Measurements from ENCODE around the gene FREM2.

The FREM2 gene

GRCh38 chr13:38688674-38689073 is 1.8 kb downstream of the FREM2 start:
- DNase-seq, result no peak

- DNase-seq, result no peak
These were observed 3.4 kb downstream of the FREM2 start for GRCh38 chr13:38690231-38690630.

DNA sequence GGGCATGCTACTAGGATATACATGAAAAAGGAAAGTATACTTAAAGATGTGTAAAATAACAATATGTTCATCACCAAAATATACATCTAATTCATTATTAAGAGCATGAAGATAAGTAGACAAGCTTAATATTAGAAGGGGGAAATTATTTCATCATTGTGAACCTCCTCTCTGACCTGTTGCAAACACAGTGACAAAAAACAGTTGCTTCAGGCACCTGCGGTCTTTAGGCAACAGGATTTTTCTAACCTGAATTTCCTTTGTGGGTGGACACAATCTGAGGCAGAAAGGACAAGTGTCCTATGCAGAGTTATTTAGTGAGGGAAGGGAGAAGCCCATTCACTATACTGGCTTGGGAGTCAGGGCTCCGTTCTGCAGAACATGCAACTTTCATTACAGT is 6.3 kb downstream of the FREM2 start:
- no peak for DNase-seq

DNA sequence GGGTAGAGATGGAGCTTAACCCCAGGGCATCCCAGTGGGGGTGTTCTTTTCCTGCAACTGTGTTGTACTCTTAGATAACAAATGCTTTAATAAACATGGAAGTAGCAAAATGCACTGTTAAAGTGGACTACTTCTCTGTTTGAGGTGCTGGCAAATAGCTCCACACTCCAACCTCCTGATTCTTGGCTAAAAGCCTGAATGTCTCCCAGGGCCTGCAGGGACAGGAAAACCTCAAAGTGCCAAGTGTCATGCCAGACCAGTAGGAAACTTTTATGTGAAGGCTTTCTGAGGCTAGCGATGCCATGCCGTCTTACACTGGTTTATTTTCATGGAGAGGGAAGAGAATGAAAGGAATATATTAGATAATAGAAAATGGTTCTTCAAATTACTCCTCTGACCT is 6.8 kb downstream of the FREM2 start:
- no peak for DNase-seq

DNA sequence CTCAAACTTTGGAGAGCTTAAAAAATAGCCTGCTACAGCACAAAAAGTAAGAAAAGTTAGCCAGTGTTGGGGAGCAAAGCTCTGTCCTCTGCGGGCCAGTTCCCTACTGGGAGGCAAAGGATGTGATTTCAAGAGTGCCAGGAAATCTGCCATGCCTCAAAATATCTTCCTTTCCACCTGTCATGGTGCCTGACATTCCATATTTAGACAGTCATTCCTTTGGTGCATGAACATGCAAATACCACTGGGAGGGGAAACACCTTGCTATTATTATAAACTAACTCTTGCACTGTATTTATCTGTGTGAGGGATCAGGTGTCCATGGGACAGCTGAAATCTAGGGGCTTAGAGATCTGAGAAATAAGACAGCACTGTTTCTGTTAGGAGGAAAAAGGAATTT is 10.3 kb downstream of the FREM2 start:
- DNase-seq, result no peak

DNA sequence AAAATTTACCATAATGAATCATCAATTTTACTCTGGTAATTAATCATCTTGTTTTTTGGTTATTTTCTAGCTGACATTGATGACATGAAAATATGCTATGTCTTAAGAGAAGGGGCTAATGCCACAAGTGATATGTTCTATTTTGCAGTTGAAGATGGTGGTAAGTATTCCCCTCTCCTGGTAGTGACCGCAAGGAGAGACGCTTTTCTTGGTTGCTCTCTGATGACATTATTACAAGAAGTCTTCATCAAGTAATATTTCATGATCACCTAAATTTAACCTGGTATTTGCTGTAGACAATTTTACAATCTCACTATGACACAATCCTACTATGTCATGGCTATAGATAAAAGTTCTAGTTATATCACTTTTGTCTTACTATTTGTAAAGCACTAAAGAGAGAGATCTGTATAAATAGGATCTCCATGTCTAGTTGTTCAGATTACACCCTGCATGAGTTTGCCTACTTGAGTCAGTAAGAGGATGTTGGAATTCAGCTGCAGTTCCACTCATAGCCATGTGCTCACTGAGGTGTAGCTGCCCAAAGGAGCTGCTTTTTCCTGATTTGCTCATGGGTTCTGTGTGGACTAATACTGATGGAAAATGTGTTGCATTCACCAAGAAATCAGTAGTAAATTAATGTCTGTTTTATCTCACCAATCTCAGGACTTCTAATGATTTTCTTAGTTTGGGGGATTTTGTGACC is 10.9 kb downstream of the FREM2 start:
- no peak for DNase-seq

DNA sequence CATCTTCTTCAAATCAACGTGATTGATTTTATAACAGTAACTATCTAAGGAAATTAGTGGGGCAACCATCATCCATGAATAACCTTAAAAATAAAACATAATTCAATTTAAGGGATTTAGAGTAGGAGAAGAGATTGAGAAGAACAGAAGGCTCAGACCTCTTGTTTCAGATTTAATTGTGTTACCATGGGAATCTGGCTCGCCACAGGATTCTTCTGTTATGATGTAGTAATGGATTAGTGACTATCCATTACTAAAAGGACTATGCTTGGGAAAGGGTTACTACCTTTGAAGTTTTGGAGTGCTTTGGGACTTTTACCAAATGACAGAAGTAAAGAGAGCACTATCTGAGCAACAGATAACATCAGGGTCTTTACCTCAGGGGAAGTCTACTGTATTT is 13.2 kb downstream of the FREM2 start:
- DNase-seq, result no peak

DNA sequence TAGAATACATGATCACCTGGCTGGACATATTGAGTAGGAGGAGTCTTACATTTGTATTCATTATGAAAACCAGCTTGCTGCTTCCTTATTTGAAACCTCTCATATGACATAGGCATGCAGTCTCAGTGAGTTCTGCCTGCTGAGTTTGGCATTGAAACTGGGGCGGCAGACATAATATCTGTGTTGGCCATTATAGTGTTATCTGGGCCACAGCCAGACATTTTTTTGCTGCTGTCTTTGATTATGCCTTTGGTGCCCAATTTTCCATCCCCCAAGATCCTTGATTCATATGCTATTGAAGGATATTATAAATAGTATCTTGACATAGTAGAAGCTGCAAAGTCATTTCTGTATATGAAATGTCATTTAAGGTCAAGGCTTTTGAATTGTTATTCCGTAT is 15.8 kb downstream of the FREM2 start:
- no peak for DNase-seq

DNA sequence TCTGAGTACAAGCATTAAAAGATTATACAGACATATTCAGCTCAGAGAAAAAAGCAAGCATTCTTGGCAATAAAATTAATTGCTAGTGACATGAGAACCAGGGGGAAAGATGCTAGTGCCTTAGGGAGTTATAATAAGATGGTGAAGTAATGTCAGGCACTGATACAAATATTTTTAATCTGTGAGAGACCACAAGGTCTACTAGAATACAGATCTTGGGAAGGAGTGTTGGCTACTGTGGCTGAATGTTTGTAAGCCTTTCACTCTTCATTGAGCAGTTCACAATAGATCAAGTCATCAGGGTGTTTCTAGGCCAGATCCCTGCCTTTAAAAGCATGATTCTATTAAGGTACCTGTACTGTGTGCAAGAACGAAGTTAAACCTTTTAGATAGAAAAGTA is 16.4 kb downstream of the FREM2 start:
- no peak for DNase-seq

GRCh38 chr13:38705365-38705764 is 18.5 kb downstream of the FREM2 start:
- no peak for DNase-seq

DNA sequence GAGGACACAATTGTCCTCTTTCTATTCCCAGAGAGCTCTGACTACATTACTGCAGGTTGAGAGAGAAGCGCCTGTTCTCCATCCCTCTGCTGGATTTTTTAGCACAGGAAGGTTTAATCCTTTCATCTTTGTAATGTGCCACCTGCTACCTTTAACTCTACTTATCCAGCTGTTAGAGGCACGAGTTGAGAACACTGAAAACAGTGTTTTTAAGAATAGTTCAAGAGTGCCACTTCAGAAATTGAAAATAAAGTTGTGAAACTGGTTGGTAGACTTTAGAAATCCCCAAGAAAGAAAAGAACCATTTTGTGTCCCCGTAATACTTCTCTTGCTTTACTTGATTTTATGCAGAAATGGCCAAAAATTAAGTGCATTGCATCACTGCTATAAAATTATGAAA is 20.6 kb downstream of the FREM2 start:
- no peak for DNase-seq

DNA sequence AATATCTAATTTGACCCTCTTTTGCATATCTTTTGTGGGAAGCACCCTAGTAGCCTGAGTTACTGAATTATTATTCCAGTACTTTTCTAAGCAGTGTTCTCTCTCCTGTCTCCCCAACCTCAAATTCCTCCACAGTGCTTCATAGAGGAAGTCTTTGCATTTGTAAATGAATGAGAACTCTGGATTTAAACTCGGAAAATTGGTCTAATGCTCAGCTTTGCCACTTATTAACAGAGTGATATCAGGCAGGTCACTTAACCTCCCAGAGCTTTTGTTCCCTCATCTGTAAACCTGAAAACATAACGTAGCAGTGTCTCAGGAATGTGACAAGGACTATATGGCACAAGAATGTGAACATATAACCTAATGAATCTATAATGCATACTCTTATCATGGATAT is 26.2 kb downstream of the FREM2 start:
- no peak for DNase-seq

DNA sequence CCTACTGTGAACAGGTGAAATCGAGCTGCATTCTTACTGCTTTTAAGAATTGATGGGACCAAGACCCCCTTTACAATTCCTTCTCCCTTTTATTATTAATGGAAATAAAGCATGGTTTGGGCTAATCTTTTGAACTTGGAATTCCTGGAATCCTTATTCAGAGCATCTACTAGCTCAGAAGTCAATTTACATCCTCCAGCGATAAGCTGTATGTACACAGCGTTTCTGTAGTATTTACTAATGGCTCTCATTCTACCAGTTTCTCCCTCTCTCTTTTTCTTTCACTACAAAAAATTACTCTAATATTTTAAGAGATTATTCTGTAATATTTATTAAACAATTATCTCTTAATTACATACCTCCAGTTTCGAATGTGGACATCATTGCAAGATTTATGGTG is 31.5 kb downstream of the FREM2 start:
- no peak for DNase-seq

DNA sequence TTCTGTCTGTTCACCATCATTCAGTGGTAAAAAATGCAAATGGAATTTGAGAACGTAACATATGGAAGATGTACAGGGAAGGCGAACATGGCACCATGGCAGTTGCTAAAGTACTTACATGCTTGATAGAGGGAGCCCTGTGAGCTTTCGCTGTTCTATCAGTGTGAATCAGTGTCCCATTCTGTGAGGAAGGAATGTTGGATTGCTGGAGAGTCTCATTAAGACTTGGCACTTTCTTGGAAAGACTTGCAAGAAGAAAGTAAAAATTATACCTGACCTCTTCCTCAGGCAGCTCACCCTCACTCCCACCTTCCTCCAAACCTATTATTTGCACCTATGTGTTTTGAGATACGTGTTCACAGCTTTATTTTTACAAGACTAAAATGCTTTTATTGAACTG is 43.5 kb downstream of the FREM2 start:
- no peak for DNase-seq

- no peak for DNase-seq
These were observed 46.3 kb downstream of the FREM2 start for GRCh38 chr13:38733146-38733545.

GRCh38 chr13:38735665-38736440 is 49.0 kb downstream of the FREM2 start:
- no peak for DNase-seq

- no peak for DNase-seq
These were observed 56.6 kb downstream of the FREM2 start for GRCh38 chr13:38743466-38743865.

GRCh38 chr13:38752686-38753085 is 65.8 kb downstream of the FREM2 start:
- no peak for DNase-seq

- DNase-seq, result no peak
These were observed 67.0 kb downstream of the FREM2 start for GRCh38 chr13:38753878-38754277.

DNA sequence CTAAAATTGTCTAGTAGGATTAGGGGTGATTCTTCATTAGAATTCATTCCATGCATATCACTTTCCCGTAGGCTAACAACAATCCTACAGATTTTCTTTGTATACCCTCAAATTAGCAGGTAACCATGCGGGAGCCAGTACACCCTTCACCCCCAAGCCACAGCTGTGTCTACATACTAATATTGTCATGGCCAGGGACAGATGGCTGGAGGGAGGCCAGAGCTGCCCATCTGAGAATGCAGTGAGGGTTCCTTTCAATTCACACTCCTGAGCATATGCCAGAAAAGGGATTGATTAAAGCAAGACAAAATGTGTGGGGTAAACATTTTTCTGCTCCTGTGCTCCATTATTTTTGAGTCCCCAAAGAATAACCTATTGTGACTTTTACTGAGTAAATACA is 68.9 kb downstream of the FREM2 start:
- peak; percentile 91 for DNase-seq

GRCh38 chr13:38758277-38758676 is 71.4 kb downstream of the FREM2 start:
- DNase-seq, result peak; percentile 27

GRCh38 chr13:38759390-38759789 is 72.5 kb downstream of the FREM2 start:
- DNase-seq, result no peak

DNA sequence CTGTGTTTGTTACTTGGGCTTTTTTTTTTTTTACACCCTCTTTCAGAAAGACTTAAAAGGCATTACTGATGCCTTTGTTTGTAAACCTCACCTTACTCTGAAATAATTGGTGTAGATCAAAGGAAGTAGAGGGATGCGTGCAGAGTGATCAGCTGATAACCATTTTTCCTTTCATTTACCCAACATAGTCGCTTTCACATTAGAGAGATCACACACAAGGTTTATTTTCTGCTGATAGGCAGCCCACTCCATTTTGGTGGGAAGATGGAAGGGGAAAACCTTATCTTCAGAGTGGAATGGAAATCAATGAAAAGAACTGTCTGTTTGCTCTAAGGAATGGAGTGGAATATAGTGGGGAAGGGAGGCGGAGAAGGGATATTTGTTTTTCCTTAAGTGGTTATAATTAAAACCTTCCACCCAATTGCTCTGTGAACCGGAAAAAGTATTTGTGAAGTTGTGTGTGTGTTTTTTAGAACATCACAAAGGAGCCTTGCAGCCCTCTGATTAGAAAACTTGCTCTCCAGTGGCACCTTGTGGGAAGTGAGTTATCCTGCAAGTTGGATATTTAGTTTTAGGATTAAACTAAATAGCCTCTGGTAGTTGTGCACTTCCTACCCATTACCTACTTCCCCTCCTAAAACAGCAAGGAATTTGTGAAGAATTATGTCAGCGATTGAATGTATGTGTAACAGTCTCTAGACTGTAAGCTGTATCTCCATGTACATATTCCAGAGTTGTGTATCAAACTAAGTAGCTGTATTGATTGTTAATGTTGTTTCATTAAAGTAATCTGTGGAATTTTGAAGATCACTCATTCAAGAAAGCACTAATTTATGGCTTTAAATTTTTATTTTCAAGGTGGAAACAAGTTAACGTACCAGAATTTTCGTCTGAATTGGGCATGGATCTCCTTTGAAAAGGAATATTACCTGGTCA is 76.8 kb downstream of the FREM2 start:
- DNase-seq, result peak; percentile 55

DNA sequence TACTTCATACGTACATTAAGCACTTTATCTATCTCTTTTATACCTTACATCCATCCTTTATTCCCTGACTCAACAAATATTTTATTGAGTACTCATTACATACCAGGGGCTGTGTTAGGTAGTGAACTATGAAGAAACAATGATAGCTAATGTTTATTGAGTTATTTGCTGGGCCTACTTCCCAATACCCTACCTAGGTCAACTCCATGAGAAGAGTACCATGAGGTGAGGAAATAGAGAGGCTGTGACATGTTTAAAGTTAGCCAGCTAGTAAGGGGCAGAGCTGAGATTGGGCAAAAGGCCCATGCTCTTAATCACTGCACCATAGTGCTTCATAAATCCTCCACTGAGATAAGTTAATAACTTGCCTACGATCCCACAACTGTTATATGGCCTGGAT is 79.9 kb downstream of the FREM2 start:
- no peak for DNase-seq

All from NCI-H1092 (cell line).